Osteocyte (in vitro differentiated cells): ENCODE data around the gene CLEC16A. TPM values are rescaled to one million over a fixed set of nuclear protein-coding genes. Genes with fewer than 3 reads are reported as not detected.

Source experiments
- DNase-seq: peaks from one replicate; pipeline ENCODE4 v3.0.0; 2021; ENCODE audit warnings: mixed read lengths; ENCODE audit not compliant: unreplicated experiment; ENCODE audit errors: extremely low spot score
- H3K27ac Mint-ChIP-seq: one replicate; pipeline ENCODE4 v1.8.0; 2021; ENCODE audit warnings: mild to moderate bottlenecking, mixed read lengths; ENCODE audit not compliant: unreplicated experiment
- H3K27me3 Mint-ChIP-seq: one replicate; pipeline ENCODE4 v1.8.0; 2021; ENCODE audit warnings: mixed read lengths; ENCODE audit not compliant: unreplicated experiment
- H3K36me3 Mint-ChIP-seq: one replicate; pipeline ENCODE4 v1.8.0; 2021; ENCODE audit warnings: mixed read lengths; ENCODE audit not compliant: unreplicated experiment
- H3K4me1 Mint-ChIP-seq: one replicate; pipeline ENCODE4 v1.8.0; 2021; ENCODE audit warnings: mixed read lengths; ENCODE audit not compliant: unreplicated experiment
- H3K4me3 Mint-ChIP-seq: one replicate; pipeline ENCODE4 v1.8.0; 2021; ENCODE audit warnings: mild to moderate bottlenecking, moderate library complexity, mixed read lengths; ENCODE audit not compliant: unreplicated experiment
- H3K9me3 Mint-ChIP-seq: one replicate; pipeline ENCODE4 v1.8.0; 2021; ENCODE audit warnings: mixed read lengths; ENCODE audit not compliant: unreplicated experiment
- total RNA-seq: library from RNA; stranded (reverse); gene quantifications from 2 replicates; pipeline ENCODE4 v1.2.1, GENCODE V29; 2021
- TF ChIP-seq, protein P1 (sequence below): fragments of 200-600 bp; sonication (generic); IDR thresholded peaks from 2 replicates; pipeline ENCODE4 v1.5.0; 2021; ENCODE audit warnings: antibody characterized with exemption, mild to moderate bottlenecking, moderate library complexity

CLEC16A gene
- total RNA-seq, 1 donor from 2014 or later, result 22.1 TPM

DNA sequence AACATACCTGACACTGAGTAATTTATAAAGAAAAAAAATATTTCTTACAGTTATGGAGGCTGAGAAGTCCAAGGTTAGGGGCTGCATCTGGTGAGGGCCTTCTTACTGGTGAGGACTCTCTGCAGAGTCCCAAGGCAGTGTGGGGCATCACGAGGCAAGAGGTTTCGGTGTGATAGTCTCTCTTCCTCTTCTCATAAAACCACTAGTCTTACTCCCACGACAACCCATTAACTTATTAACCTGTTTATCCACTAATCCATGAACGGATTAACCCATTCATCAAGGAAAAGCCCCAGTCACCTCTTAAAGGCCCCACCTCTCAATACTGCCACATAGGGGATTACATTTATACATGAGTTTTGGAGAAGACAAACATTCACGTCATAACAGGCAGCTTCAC, 47.2 kb upstream of the CLEC16A start:
- Mint-ChIP-seq H3K27me3 (no peaks in the 10 kb centered on the region), H3K4me1 (no peaks in the 10 kb centered on the region)

DNA sequence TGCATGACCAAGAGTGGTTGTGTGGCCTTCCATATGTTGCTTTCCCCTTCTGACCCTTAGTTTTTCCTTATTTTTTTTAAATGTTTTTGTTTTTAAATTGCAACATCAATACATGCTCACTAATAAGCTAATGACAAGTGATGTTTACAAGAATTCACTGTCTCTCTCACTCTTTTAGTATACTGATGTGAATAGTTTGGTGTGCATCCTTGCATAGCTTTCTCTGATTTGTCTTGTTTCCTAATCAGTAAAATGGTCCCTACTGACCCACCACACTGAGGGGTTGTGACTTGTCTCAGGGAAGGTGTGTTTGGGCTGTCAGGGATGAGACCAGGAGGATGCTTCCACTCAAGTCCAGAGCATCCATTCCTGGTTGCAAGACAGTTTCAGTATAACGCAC, 41.4 kb upstream of the CLEC16A start:
- DNase-seq, result no peak
- no peaks in the 10 kb centered on the region for H3K27me3 Mint-ChIP-seq
- H3K4me3 Mint-ChIP-seq, result no peak overlapping the region
- no peak overlapping the region for H3K27ac Mint-ChIP-seq
- TF ChIP-seq, protein P1, sequence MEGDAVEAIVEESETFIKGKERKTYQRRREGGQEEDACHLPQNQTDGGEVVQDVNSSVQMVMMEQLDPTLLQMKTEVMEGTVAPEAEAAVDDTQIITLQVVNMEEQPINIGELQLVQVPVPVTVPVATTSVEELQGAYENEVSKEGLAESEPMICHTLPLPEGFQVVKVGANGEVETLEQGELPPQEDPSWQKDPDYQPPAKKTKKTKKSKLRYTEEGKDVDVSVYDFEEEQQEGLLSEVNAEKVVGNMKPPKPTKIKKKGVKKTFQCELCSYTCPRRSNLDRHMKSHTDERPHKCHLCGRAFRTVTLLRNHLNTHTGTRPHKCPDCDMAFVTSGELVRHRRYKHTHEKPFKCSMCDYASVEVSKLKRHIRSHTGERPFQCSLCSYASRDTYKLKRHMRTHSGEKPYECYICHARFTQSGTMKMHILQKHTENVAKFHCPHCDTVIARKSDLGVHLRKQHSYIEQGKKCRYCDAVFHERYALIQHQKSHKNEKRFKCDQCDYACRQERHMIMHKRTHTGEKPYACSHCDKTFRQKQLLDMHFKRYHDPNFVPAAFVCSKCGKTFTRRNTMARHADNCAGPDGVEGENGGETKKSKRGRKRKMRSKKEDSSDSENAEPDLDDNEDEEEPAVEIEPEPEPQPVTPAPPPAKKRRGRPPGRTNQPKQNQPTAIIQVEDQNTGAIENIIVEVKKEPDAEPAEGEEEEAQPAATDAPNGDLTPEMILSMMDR, result no peak
- H3K36me3 Mint-ChIP-seq, result no peaks in the 10 kb centered on the region
- peaks cover 10% of the 10 kb centered on the region for H3K9me3 Mint-ChIP-seq
- H3K4me1 Mint-ChIP-seq, result no peaks in the 10 kb centered on the region

More for the DNA sequence above, 47.2 kb upstream of the CLEC16A start:
- H3K9me3 Mint-ChIP-seq, result no peaks in the 10 kb centered on the region
- no peak overlapping the region for H3K4me3 Mint-ChIP-seq
- no peak overlapping the region for H3K27ac Mint-ChIP-seq
- TF ChIP-seq, protein P1, result no peak
- H3K36me3 Mint-ChIP-seq, result no peaks in the 10 kb centered on the region
- DNase-seq, result no peak

DNA sequence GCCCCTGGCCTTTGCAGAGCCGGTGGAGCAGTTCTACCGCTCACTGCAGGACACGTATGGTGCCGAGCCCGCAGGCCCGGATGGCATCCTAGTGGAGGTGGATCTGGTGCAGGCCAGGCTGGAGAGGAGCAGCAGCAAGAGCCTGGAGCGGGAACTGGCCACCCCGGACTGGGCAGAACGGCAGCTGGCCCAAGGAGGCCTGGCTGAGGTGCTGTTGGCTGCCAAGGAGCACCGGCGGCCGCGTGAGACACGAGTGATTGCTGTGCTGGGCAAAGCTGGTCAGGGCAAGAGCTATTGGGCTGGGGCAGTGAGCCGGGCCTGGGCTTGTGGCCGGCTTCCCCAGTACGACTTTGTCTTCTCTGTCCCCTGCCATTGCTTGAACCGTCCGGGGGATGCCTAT, 37.9 kb upstream of the CLEC16A start:
- Mint-ChIP-seq H3K4me3 (no peak overlapping the region), H3K36me3 (no peaks in the 10 kb centered on the region), H3K27me3 (peaks cover 6% of the 10 kb centered on the region), H3K4me1 (no peaks in the 10 kb centered on the region), H3K9me3 (peaks cover 10% of the 10 kb centered on the region), H3K27ac (no peak overlapping the region)
- DNase-seq, result no peak
- TF ChIP-seq, protein P1, result no peak

DNA sequence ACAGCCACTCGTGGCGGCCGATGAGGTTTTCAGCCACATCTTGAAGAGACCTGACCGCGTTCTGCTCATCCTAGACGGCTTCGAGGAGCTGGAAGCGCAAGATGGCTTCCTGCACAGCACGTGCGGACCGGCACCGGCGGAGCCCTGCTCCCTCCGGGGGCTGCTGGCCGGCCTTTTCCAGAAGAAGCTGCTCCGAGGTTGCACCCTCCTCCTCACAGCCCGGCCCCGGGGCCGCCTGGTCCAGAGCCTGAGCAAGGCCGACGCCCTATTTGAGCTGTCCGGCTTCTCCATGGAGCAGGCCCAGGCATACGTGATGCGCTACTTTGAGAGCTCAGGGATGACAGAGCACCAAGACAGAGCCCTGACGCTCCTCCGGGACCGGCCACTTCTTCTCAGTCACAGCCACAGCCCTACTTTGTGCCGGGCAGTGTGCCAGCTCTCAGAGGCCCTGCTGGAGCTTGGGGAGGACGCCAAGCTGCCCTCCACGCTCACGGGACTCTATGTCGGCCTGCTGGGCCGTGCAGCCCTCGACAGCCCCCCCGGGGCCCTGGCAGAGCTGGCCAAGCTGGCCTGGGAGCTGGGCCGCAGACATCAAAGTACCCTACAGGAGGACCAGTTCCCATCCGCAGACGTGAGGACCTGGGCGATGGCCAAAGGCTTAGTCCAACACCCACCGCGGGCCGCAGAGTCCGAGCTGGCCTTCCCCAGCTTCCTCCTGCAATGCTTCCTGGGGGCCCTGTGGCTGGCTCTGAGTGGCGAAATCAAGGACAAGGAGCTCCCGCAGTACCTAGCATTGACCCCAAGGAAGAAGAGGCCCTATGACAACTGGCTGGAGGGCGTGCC, 37.2 kb upstream of the CLEC16A start:
- DNase-seq, result no peak
- no peak overlapping the region for H3K27ac Mint-ChIP-seq
- H3K4me3 Mint-ChIP-seq, result no peak overlapping the region
- H3K36me3 Mint-ChIP-seq, result no peaks in the 10 kb centered on the region
- TF ChIP-seq, protein P1, result no peak
- H3K4me1 Mint-ChIP-seq, result no peaks in the 10 kb centered on the region
- peaks cover 10% of the 10 kb centered on the region for H3K9me3 Mint-ChIP-seq
- peaks cover 11% of the 10 kb centered on the region for H3K27me3 Mint-ChIP-seq

DNA sequence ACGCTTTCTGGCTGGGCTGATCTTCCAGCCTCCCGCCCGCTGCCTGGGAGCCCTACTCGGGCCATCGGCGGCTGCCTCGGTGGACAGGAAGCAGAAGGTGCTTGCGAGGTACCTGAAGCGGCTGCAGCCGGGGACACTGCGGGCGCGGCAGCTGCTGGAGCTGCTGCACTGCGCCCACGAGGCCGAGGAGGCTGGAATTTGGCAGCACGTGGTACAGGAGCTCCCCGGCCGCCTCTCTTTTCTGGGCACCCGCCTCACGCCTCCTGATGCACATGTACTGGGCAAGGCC, 36.7 kb upstream of the CLEC16A start:
- TF ChIP-seq, protein P1, result no peak
- peaks cover 8% of the 10 kb centered on the region for H3K9me3 Mint-ChIP-seq
- H3K36me3 Mint-ChIP-seq, result no peaks in the 10 kb centered on the region
- DNase-seq, result no peak
- H3K27ac Mint-ChIP-seq, result no peak overlapping the region
- H3K4me1 Mint-ChIP-seq, result no peaks in the 10 kb centered on the region
- H3K4me3 Mint-ChIP-seq, result no peak overlapping the region
- peaks cover 11% of the 10 kb centered on the region for H3K27me3 Mint-ChIP-seq
